ENCODE data around the gene FOXP4. TPM values are rescaled to one million over a fixed set of nuclear protein-coding genes. Genes with fewer than 3 reads are reported as not detected.

The FOXP4 gene
- polyA plus RNA-seq, 1 of the 3 experiments (the other 2 are of a cell fraction): 7.3 TPM

GRCh38 chr6:41636833-41637193 lies 90.6 kb downstream of the FOXP4 start:
- Histone ChIP-seq H3K4me1 (ENCODE audit: control insufficient read depth in 1 of 2, insufficient read depth in 2 of 2, low read depth in 1 of 2, low read length in 1 of 2) (peaks cover 0 to 38% of the 10 kb centered on the region in 2 experiments; a peak in 1 of 4 replicates), H4K20me1 (ENCODE audit: insufficient read depth) (no peaks in the 10 kb centered on the region), H2AFZ (ENCODE audit: low read depth) (no peak overlapping the region), H3K27ac (ENCODE audit: low read depth in 2 of 2, low read length in 1 of 2) (no peak overlapping the region), H3K9me2 (no peaks in the 10 kb centered on the region), H3K9me3 (no peaks in the 10 kb centered on the region), H3K27me3 (ENCODE audit: insufficient read depth) (peaks cover 2% of the 10 kb centered on the region; the same call in 1 of the 2 replicates), H3K4me2 (no peak overlapping the region), H3K36me3 (replicated peaks in 1 of 2; ENCODE audit: control insufficient read depth in 1 of 2, insufficient read depth in 2 of 2, low read length in 1 of 2) (no peaks in the 10 kb centered on the region), H3K9ac (no peak overlapping the region), H3K4me3 (ENCODE audit: low read depth in 2 of 2, low read length in 1 of 2) (no peak overlapping the region), H3F3A (replicated peaks; ENCODE audit: insufficient read depth) (no peaks in the 10 kb centered on the region), H3K79me2 (ENCODE audit: insufficient read depth) (no peaks in the 10 kb centered on the region)
- no peak for DNase-seq
- 100% methylated on average over 6 of the region's 31 CpGs for WGBS (ENCODE audit: low lambda C conversion rate)
- TF ChIP-seq MAX (IDR thresholded peaks at IDR 0.05; ENCODE audit: low read depth) (no peak), ELF1 (IDR thresholded peaks at IDR 0.05) (no peak)
- CTCF ChIA-PET: interaction anchor here (0.9 to 1.4 kb wide), 3 partner anchors 13 to 46 kb away, joined by 3 to 5 read pairs (median 4); no protein-coding TSS in a partner anchor
- POLR2A ChIA-PET: no interaction called here

DNA sequence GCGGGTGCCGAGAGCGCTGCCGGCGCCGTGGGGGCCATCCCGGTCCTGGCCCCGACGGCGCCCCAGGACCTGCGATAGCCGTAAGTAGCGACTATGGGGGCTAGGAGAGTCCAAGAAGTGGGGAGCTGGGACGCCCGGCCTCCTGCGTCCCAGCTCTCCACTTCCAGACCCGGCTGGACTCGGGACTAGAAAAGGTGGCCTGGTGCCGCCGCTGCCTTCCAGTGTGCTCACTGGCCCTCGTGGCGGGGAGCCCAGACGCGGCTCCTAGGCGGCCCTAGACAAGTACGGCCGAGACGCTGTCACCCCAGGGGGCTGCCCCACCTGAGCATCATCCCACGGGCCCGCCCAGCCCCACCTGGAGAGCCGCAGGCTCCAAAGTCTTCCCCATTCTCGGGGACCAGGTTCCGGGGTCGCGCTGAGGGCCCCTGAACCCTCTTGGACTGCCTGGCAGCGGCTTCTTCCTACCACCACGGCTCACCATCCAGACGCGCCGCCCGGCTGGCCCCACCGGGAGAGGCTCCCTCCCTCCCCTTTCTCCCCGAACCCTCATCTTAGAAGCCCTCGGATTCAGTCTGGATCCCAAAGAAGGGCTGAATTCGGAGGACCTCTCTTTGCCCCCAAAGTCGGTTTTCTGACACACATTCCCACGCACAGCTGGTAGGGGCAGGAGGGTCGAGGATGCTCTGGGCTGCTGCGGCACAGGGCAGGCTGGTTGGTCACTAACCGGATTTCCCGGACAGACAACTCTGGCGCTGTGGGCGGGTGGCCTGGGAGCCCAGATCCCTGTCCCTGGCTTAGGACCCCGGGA lies 91.2 kb downstream of the FOXP4 start:
- H2AFZ ChIP-seq (ENCODE audit: low read depth): peak overlapping the region; percentile 79
- H3K27ac ChIP-seq (ENCODE audit: low read depth in 2 of 2, low read length in 1 of 2): peak overlapping the region in 1 of 2 experiments; percentile 58; a peak in 1 of 4 replicates
- H3F3A ChIP-seq (replicated peaks; ENCODE audit: insufficient read depth): no peaks in the 10 kb centered on the region
- H3K79me2 ChIP-seq (ENCODE audit: insufficient read depth): no peaks in the 10 kb centered on the region
- DNase-seq: peak; percentile 71
- CTCF ChIA-PET: interaction anchor here (0.9 to 1.1 kb wide), 2 partner anchors 35 to 44 kb away, joined by 3 read pairs; no protein-coding TSS in a partner anchor
- H4K20me1 ChIP-seq (ENCODE audit: insufficient read depth): no peaks in the 10 kb centered on the region
- H3K9me3 ChIP-seq: no peaks in the 10 kb centered on the region
- no peaks in the 10 kb centered on the region for H3K36me3 ChIP-seq (replicated peaks in 1 of 2; ENCODE audit: control insufficient read depth in 1 of 2, insufficient read depth in 2 of 2, low read length in 1 of 2)
- peak overlapping the region; percentile 92 for H3K4me2 ChIP-seq
- POLR2A ChIA-PET: no interaction called here
- H3K4me1 ChIP-seq (ENCODE audit: control insufficient read depth in 1 of 2, insufficient read depth in 2 of 2, low read depth in 1 of 2, low read length in 1 of 2): peaks cover 0 to 38% of the 10 kb centered on the region in 2 experiments; a peak in 1 of 4 replicates
- TF ChIP-seq JUND (IDR thresholded peaks at IDR 0.05): no peak
- no peaks in the 10 kb centered on the region for H3K27me3 ChIP-seq (ENCODE audit: insufficient read depth)
- WGBS (ENCODE audit: low lambda C conversion rate): 51% methylated on average over 18 of the region's 54 CpGs
- H3K4me3 ChIP-seq (ENCODE audit: low read depth in 2 of 2, low read length in 1 of 2): peak overlapping the region; percentile 67 to 74
- no peaks in the 10 kb centered on the region for H3K9me2 ChIP-seq
- peak overlapping the region; percentile 33 for H3K9ac ChIP-seq

DNA sequence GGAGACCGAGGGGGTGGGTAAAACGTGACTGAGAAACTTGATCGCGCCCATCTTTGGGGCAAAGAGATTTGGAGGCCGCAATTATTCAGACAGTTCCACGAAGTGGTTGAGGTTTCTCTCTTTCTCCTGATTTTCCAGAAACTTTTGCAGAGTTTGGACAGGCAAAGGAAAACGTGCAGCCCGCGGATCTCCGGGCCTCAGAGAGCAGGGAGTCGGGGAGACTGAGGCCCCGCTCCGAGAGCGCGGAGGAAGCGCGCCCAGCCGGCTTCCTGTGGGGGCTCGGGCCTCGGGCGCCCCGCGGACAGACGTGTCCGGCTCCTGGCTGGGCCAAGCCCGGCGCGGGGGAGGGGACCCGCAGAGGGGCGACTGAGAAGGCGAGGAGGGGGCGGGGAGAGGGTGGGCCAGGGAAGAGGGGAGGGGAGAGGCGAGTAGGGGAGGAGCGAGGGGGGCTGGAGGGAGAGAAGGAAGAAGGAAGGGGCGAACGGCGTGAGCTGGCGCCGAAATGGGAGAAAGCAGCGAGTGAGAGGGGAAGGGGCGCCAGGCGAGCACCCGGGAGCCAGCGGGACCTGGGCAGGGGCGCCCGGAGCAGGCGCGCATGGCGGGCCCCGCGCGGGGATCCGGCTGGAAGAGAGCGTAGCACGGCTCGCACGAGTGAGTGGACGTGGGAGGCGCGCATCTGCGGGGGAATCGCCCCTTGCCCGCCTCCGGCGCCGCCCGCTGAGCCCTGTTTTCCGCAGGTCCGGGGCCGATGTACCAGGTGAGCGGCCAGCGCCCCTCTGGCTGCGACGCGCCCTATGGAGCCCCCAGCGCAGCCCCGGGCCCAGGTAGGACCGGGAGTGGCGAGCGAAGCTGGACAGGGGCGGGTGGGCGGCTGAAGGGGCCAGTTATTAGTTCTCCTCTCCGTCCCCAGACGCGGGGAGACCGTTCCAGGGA lies 92.1 kb downstream of the FOXP4 start, which contains the start of gene MDFI:
Gene MDFI, plus strand, starts transcription at position 467 of the 933 bp plus-strand sequence. Its CDS starts 282 bp downstream, at position 749.
- Histone ChIP-seq H3K27me3 (ENCODE audit: insufficient read depth) (no peaks in the 10 kb centered on the region), H3F3A (replicated peaks; ENCODE audit: insufficient read depth) (no peaks in the 10 kb centered on the region), H3K36me3 (replicated peaks in 1 of 2; ENCODE audit: control insufficient read depth in 1 of 2, insufficient read depth in 2 of 2, low read length in 1 of 2) (no peaks in the 10 kb centered on the region), H3K4me2 (peak within 1 kb of the TSS; percentile 92), H3K9ac (peak within 1 kb of the TSS; percentile 33), H3K4me3 (ENCODE audit: low read depth in 2 of 2, low read length in 1 of 2) (peak within 1 kb of the TSS; percentile 67 to 74), H3K4me1 (ENCODE audit: control insufficient read depth in 1 of 2, insufficient read depth in 2 of 2, low read depth in 1 of 2, low read length in 1 of 2) (peaks cover 0 to 41% of the 10 kb centered on the region in 2 experiments; a peak in 1 of 4 replicates), H3K9me3 (no peaks in the 10 kb centered on the region), H2AFZ (ENCODE audit: low read depth) (peak within 1 kb of the TSS; percentile 79), H4K20me1 (ENCODE audit: insufficient read depth) (no peaks in the 10 kb centered on the region), H3K9me2 (no peaks in the 10 kb centered on the region), H3K27ac (ENCODE audit: low read depth in 2 of 2, low read length in 1 of 2) (peak within 1 kb of the TSS in 1 of 2 experiments; percentile 69; a peak in 1 of 4 replicates), H3K79me2 (ENCODE audit: insufficient read depth) (no peaks in the 10 kb centered on the region)
- CTCF ChIA-PET: interaction anchor here (1.1 kb wide), 1 partner anchor 44 kb away, joined by 3 read pairs; no protein-coding TSS in a partner anchor
- POLR2A ChIA-PET: no interaction called here
- WGBS (ENCODE audit: low lambda C conversion rate): 28% methylated on average over 52 of the region's 86 CpGs
- DNase-seq: peak; percentile 87
- TF ChIP-seq SMC3 (IDR thresholded peaks at IDR 0.05; ENCODE audit: low read depth, low read length) (no peak), RFX5 (IDR thresholded peaks at IDR 0.05; ENCODE audit: low read length) (no peak), RAD21 (IDR thresholded peaks at IDR 0.05; ENCODE audit: low read length) (no peak)
- TF ChIP-seq, protein P1, sequence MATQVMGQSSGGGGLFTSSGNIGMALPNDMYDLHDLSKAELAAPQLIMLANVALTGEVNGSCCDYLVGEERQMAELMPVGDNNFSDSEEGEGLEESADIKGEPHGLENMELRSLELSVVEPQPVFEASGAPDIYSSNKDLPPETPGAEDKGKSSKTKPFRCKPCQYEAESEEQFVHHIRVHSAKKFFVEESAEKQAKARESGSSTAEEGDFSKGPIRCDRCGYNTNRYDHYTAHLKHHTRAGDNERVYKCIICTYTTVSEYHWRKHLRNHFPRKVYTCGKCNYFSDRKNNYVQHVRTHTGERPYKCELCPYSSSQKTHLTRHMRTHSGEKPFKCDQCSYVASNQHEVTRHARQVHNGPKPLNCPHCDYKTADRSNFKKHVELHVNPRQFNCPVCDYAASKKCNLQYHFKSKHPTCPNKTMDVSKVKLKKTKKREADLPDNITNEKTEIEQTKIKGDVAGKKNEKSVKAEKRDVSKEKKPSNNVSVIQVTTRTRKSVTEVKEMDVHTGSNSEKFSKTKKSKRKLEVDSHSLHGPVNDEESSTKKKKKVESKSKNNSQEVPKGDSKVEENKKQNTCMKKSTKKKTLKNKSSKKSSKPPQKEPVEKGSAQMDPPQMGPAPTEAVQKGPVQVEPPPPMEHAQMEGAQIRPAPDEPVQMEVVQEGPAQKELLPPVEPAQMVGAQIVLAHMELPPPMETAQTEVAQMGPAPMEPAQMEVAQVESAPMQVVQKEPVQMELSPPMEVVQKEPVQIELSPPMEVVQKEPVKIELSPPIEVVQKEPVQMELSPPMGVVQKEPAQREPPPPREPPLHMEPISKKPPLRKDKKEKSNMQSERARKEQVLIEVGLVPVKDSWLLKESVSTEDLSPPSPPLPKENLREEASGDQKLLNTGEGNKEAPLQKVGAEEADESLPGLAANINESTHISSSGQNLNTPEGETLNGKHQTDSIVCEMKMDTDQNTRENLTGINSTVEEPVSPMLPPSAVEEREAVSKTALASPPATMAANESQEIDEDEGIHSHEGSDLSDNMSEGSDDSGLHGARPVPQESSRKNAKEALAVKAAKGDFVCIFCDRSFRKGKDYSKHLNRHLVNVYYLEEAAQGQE (IDR thresholded peaks at IDR 0.05; ENCODE audit: low read depth, low read length): no peak
